DND-41 (cell line): ENCODE results near the gene KLHL3.

Source experiments
- CTCF ChIP-seq: IDR thresholded peaks from 2 replicates; pipeline ENCODE4 v1.5.1; 2012; ENCODE audit warnings: borderline replicate concordance, low read length, moderate library complexity, mild to moderate bottlenecking; ENCODE audit not compliant: poor library complexity, severe bottlenecking; ENCODE audit errors: extremely low read depth
- EZH2 ChIP-seq: IDR thresholded peaks from 3 replicates; pipeline ENCODE4 v1.6.1; 2012; ENCODE audit warnings: borderline replicate concordance, low read depth, mild to moderate bottlenecking, moderate library complexity, low read length, inconsistent platforms; ENCODE audit not compliant: severe bottlenecking

- TF ChIP-seq EZH2 (no peak), CTCF (no peak)
These were observed 63.9 kb downstream of the KLHL3 start for GRCh38 chr5:137672001-137672400.
